ENCODE measurements around the gene ASB8. TPM values are rescaled to one million over a fixed set of nuclear protein-coding genes. Genes with fewer than 3 reads are reported as not detected.

The ASB8 gene
- total RNA-seq, 4 donors from 2014 or later, result 134 to 359 (median 210) TPM

- Histone ChIP-seq H3K27me3 (no peaks in the 10 kb centered on the region), H3K9me3 (no peaks in the 10 kb centered on the region), H3K4me3 (no peak overlapping the region), H3K36me3 (peaks cover 5 to 97% of the 10 kb centered on the region in 2 donors), H3K27ac (peak overlapping the region; percentile 84 to 98 (median 93)), H3K4me1 (peaks cover 25 to 85% of the 10 kb centered on the region in 2 donors)
- ATAC-seq (no peak), DNase-seq (no peak)
- in situ Hi-C loops (cut with MboI; ENCODE audit: low sequenced_read_pairs in 4 of 4) (no loop called here), intact Hi-C loops (cut with DNase I; ENCODE audit: low total_unique reads) (loop anchor here (1.0 kb wide), 1 partner anchor 9 kb away; no protein-coding TSS in a partner anchor)
- TF ChIP-seq POLR2A (IDR thresholded peaks at IDR 0.05) (no peak), CTCF (IDR thresholded peaks at IDR 0.05 in 4 of 5, conservative IDR thresholded peaks at IDR 0.05 in 1 of 5) (no peak)
Measured at GRCh38 chr12:48145981-48146380, 11.3 kb downstream of the ASB8 start.

- peak overlapping the region; percentile 84 to 98 (median 93) for H3K27ac ChIP-seq
- no peak for DNase-seq
- H3K36me3 ChIP-seq, result peaks cover 5 to 99% of the 10 kb centered on the region in 2 donors
- no peaks in the 10 kb centered on the region for H3K27me3 ChIP-seq
- intact Hi-C loops (cut with DNase I; ENCODE audit: low total_unique reads) (no loop called here), in situ Hi-C loops (cut with MboI; ENCODE audit: low sequenced_read_pairs in 4 of 4) (no loop called here)
- H3K4me3 ChIP-seq, result no peak overlapping the region
- peaks cover 12 to 65% of the 10 kb centered on the region in 2 donors for H3K4me1 ChIP-seq
- ATAC-seq, result no peak
- TF ChIP-seq CTCF (IDR thresholded peaks at IDR 0.05 in 4 of 5, conservative IDR thresholded peaks at IDR 0.05 in 1 of 5) (no peak), POLR2A (IDR thresholded peaks at IDR 0.05) (no peak)
- H3K9me3 ChIP-seq, result no peaks in the 10 kb centered on the region
Measured at GRCh38 chr12:48143898-48144297, 13.4 kb downstream of the ASB8 start.

- Histone ChIP-seq H3K27ac (peak overlapping the region; percentile 84 to 98 (median 93)), H3K36me3 (peaks cover 5 to 100% of the 10 kb centered on the region in 2 donors), H3K27me3 (no peaks in the 10 kb centered on the region), H3K4me3 (no peak overlapping the region), H3K9me3 (no peaks in the 10 kb centered on the region), H3K4me1 (peaks cover 7 to 57% of the 10 kb centered on the region in 2 donors)
- DNase-seq (no peak), ATAC-seq (no peak)
- TF ChIP-seq CTCF (IDR thresholded peaks at IDR 0.05 in 4 of 5, conservative IDR thresholded peaks at IDR 0.05 in 1 of 5) (no peak), POLR2A (IDR thresholded peaks at IDR 0.05) (no peak)
- intact Hi-C loops (cut with DNase I; ENCODE audit: low total_unique reads), result no loop called here
- in situ Hi-C loops (cut with MboI; ENCODE audit: low sequenced_read_pairs in 4 of 4), result no loop called here
Measured at GRCh38 chr12:48142818-48143674, 14.3 kb downstream of the ASB8 start.

- no peaks in the 10 kb centered on the region for H3K9me3 ChIP-seq
- TF ChIP-seq CTCF (IDR thresholded peaks at IDR 0.05 in 4 of 5, conservative IDR thresholded peaks at IDR 0.05 in 1 of 5) (no peak), POLR2A (IDR thresholded peaks at IDR 0.05) (no peak)
- H3K27me3 ChIP-seq, result no peaks in the 10 kb centered on the region
- peak overlapping the region; percentile 84 to 98 (median 93) for H3K27ac ChIP-seq
- intact Hi-C loops (cut with DNase I; ENCODE audit: low total_unique reads), result no loop called here
- H3K36me3 ChIP-seq, result peaks cover 0 to 100% of the 10 kb centered on the region in 2 donors
- in situ Hi-C loops (cut with MboI; ENCODE audit: low sequenced_read_pairs in 4 of 4), result no loop called here
- H3K4me3 ChIP-seq, result no peak overlapping the region
- DNase-seq (no peak), ATAC-seq (no peak)
- H3K4me1 ChIP-seq, result peaks cover 20 to 21% of the 10 kb centered on the region in 2 donors
Measured at GRCh38 chr12:48135027-48135426, 22.3 kb downstream of the ASB8 start.

All from gastrocnemius medialis (tissue), 4 donors.